ENCODE measurements around the gene PRR9. TPM values are rescaled to one million over a fixed set of nuclear protein-coding genes. Genes with fewer than 3 reads are reported as not detected.
A peak's percentile ranks its signal among the peaks of the same experiment; 100 is the strongest.
"Not testable (repeated sequence)": the region's sequence is repeated elsewhere in the genome, so short reads cannot be mapped to it uniquely, and the experiment has no call there.

The PRR9 gene, protein sequence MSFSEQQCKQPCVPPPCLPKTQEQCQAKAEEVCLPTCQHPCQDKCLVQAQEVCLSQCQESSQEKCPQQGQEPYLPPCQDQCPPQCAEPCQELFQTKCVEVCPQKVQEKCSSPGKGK
- total RNA-seq: not detected
- long read RNA-seq: 0 reads

DNA sequence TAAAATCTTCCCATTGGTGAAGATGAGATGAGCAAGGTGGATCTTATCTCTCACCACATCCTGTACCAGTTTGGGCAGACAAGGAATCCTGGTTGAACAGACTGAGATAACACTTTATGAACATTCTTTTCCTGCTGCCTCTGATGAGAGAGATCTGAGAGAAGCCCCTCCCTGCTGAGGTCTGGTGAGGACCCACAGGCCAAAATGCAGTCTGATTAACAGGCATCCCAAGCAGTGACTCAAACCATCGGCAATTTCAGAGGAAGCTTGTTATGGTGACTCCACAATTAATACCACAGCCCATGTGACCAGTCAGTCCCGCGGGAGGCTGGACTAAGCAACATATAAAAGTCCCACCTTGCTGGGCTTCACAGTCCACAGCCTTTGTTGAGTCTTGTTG, at the start of gene PRR9:
Gene PRR9, plus strand, starts transcription at position 373 of the 400 bp plus-strand sequence. CDS start 561 bp downstream, outside the sequence.
- DNase-seq: no peak
- no peak for ATAC-seq
- intact Hi-C loops (cut with DNase I, micrococcal nuclease): no loop called here

DNA sequence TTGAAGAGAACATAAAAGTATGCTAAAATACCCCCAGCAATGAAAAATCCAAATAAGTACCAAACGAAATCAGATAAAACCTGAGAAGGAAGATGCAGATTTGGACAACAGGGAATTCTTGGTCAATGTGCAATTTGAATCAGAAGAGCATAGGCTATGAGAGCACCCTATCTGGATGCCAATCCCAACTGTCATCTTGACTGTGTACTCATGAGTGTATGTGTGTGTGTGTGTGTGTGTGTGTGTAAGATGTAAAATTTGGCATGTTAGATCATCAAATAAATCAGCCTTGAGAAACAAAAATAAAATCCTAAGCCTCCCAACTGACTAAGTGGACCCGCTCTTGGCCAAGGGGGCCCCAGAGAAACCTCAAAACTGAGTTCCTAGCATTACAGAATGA, 48.7 kb upstream of the PRR9 start:
- ATAC-seq: no peak
- no peak for DNase-seq
- intact Hi-C loops (cut with DNase I, micrococcal nuclease): no loop called here

DNA sequence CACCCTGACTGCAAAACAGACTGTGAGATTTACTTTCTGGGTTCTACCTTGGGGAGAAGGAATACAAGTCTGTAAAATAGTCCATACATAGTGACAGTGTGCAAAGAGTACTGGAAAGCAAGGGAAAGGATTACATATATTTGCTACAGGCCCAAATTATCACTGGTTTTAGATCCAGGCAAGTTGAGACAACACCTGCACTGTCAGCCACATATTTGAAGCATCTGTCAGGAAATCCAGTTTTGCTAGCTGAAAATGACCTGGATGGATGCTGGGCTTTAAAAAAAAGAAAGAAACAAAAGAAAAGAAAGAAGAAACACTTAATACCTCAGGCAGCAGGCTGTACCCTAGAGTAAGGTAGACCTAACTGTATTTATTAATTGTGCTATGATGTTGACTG, 42.8 kb upstream of the PRR9 start:
- no peak for DNase-seq
- ATAC-seq: no peak
- intact Hi-C loops (cut with DNase I, micrococcal nuclease): no loop called here

DNA sequence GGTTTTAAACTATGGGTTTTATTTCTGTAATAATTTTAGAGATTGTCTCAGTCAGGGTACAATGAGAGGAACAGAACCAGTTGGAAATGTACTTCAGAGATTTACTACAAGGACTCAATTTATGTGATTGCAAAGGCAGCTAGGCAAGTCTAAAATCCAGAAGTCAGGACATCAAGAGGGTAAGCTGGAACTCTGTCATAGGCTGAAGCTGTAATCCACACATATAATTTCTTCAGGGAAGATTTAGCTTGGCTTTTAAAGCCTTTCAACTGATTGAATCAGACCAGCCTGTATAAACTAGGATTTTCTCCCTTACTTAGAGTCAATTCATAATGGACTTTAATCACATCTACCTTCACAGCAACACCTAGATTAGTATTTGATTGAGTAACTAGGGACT, 38.5 kb upstream of the PRR9 start:
- intact Hi-C loops (cut with DNase I, micrococcal nuclease): no loop called here
- DNase-seq: no peak
- ATAC-seq: no peak

DNA sequence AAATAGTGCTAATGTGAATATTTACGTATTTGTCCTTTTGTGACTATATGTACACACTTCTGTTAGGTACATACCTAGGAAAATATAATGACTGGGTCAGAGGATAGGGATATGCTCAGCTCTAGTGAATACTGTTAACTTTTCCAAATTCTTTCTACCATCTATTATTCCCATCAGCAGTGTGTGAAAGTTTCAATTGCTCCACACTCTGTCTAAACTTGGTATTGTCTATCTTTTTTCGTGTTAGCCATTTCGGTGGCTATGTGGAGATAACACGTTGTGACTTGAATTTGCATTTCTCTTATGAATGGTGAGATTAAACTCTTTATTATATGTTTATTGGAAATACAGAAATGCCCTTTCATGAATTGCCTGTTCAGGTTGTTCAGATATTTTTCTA, 36.8 kb upstream of the PRR9 start:
- intact Hi-C loops (cut with DNase I, micrococcal nuclease): no loop called here
- no peak for ATAC-seq
- DNase-seq: no peak

DNA sequence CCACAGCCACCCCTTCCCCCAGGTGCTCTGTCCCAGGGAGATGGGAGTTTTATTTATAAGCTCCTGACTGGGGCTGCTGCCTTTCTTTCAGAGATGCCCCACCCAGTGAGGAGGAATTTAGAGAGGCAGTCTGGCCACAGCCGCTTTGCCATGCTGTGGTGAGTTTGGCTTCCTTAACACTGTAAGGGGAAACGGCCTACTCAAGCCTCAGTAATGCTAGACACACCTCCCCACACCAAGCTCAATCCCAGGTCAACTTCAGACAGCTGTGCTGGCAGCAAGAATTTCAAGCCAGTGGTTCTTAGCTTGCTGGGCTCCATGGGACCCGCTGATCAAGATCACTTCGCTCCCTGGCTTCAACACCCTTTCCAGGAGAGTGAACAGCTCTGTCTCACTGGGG, 29.1 kb upstream of the PRR9 start:
- ATAC-seq; intact Hi-C loops (cut with DNase I, micrococcal nuclease); DNase-seq: not testable (repeated sequence)

DNA sequence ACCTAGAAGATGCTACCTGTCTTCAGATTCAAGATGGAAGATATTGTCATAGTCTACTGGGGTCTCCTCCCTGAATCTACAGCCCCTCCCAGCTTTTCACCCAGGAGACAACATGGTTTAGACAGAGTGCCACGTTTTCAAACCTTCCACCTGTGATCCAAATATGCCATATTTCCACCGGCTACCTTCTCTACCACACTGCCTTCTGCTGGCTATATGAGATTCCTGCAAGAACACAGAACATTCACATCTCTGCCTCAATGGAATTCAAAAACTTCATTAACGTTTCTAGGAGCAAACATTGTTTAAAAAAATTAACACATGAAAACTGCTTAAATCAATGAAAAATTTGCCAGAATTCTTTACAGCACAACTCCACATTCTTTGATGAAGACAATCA, 27.0 kb upstream of the PRR9 start:
- intact Hi-C loops (cut with DNase I, micrococcal nuclease): no loop called here
- no peak for DNase-seq
- no peak for ATAC-seq

DNA sequence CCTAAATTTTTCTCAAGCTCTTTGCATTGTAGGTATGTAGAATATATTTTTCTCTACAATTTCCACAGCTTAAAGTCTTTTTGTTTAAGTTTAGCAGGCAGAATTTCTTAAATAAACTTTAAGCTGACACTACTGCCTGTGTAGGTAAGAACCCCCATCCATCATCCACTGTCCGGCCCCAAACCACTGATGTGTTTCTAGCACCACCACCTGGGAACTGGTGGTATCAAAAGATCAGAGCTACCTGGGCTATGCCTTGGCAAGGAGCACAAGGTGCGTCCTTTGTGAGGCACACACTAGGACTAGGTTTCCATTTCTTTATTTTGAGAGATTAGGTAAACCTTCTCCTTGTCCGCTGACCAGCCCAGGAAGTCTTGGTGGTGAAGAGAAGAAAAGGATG, 24.7 kb upstream of the PRR9 start:
- intact Hi-C loops (cut with DNase I, micrococcal nuclease): no loop called here
- no peak for DNase-seq
- no peak for ATAC-seq

DNA sequence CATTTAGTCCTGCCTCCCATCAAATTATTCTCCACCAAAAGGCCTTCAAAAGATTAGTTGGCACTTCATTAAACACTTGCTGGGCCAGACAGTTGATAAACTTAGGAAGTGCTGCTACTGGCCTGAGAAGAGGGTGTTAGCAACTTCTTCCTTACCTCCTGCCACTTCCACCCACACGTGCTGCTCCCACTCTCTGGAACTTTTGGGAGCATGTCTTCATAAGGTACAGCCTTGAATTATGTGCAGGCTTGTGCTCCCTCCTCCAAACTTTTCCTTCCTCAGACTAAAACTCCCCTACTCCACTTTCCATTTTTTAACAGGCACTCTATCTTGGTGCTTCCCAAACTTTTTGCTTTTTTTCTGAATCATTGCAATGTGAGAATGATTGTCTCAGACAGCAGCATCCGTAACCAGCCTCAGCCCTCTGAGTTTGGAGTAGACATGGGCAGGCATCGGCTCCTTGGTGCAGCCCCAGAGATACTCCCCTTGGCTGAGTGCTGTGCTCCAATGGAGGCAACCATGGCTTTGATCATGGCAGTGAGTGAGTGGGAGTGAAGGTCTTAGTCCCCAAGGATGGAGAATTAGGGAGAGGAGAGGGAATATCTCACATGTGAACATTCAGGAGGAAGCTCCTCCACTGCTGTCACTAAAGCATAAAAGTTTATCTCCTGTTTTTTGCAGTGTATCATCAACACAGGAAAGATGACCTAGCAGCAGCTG, 22.9 kb upstream of the PRR9 start:
- intact Hi-C loops (cut with DNase I, micrococcal nuclease): no loop called here
- DNase-seq: no peak
- no peak for ATAC-seq

DNA sequence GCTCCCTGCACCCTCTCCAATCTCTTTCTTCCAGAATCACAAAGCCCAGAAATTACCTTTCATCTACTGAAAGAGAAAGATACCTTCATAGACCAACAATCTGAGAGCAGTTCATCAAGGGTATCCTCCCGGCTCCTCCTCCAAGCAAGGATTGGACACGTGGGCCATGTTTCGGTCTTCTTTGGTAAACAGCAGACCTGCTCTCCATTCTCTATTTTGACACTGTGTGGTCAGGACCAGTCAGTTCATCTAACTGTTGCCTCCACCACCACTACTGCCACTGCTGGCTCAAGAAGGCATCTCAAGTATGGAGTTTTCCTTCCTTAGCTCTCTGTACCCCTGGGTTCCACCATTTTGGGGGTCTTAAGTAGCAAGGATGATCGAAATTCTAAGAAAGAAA, 22.2 kb upstream of the PRR9 start:
- DNase-seq (no peak), ATAC-seq (no peak)
- intact Hi-C loops (cut with DNase I, micrococcal nuclease): no loop called here

DNA sequence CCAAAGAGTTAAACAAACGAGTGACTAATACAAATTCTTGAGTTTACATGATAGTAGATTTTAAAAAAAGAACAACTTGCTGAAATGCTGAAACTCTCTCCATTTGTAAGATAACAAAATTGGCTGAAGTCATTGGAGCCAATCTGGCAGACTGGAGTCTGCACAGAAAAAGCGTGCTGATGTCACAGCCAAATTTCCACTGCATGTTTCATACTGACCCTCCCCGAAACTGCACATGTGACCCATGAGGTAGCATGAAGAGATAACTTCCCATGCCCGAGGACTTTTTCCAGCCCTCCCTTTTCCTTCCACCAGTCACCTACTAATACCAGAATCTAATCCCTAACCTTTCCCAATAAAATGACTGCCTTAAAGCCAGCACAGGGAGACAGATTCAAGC, 15.4 kb upstream of the PRR9 start:
- ATAC-seq: no peak
- intact Hi-C loops (cut with DNase I, micrococcal nuclease): no loop called here
- DNase-seq: no peak

DNA sequence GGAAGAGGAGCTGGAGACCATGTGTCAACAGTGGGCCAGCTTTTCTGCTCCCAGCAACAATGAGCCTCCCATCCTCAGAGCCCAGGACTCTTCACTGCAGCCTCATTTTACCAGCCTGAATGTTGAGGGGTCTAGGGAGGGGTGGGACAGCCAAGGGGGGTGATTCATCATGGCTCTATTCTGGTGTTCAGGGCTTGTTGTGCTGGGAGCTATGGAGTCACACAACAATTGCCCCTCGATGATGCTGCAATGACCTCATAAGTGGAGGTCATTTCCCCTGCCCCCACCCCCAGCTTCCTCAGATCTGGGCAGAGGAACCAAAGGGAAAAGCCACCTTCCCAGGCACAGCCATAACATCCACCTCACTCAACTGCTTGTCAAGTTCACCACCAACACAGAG, 14.3 kb upstream of the PRR9 start, which contains the start of gene LELP1:
Gene LELP1, plus strand, starts transcription at position 301 of the 400 bp plus-strand sequence. CDS start 1,278 bp downstream, outside the sequence.
- intact Hi-C loops (cut with DNase I, micrococcal nuclease): no loop called here
- ATAC-seq (no peak), DNase-seq (no peak)

DNA sequence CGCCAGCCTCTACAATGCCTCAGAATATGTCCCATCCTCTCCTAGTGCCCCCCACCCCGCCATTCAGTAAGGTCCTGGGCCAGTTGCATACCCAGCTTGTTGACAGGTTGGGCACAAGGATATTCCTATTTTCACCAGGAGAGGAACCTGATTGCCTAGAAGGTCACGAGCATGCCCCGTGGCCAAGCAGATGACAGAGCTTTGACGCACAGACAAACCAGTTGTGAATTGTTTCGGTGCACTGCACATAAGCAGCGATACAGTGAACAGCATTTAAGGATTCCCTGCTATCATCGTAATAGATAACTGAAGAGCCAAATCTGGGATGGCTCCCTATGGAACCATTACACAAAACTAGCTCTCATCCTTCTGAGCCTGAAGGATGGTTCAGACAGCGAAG, 10.8 kb upstream of the PRR9 start:
- DNase-seq (no peak), ATAC-seq (no peak)
- intact Hi-C loops (cut with DNase I, micrococcal nuclease): no loop called here

DNA sequence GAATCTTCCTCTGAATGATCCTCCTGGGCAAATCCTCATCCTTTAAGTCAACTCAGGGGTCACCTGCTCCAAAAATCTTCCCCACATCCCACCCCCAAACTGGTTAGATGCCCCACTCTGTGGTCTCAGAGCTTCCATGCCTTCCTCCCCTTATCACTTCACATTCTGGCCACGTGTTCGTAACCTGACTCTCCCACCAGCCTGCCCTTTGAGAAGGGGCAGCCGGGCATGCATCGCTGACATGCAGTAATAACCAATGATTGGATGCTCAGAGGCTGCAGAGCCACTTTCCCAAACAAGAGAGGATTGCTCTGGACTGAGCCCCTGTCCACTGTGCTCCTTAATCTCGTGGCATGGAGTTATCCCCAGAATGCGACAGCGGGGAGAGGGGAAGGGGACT, 7.2 kb upstream of the PRR9 start:
- ATAC-seq: no peak
- DNase-seq: no peak
- intact Hi-C loops (cut with DNase I, micrococcal nuclease): no loop called here

DNA sequence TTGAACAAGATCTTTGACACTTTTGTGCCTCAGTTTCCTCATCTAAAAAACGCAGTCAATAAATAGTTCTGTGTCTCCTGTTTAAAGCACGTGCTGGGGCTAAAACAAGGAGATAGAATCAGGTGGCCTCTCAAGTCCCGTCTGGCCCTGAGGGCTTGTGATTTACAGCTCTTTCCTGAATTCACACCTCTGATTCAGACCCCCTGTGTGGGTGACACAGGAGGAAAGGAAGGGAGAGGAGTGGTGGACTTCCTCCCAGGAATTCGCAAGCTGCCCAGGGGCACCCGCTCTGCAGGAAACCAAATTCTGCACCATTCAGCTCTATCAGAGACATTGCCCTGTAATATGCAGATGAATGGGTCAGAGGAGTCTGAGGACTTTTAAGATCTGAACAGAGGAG, 5.2 kb upstream of the PRR9 start:
- no peak for ATAC-seq
- intact Hi-C loops (cut with DNase I, micrococcal nuclease): no loop called here

DNA sequence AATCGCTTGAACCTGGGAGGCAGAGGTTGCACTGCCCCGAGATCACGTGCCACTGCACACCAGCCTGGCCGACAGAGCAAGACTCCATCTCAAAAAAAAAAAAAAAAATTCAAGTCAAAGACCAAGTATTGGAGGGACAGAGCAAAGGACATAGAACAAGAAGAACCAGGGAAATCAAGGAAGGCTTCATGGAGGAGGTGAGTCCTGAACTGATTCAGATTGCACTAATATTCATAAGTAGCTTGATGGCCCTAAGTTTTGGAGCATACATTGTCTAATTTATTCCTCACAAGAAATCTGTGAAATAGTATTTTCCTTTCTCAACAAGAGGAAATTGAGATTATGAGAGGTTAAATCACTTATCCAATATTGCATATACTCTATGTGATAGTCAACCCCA, 3.9 kb upstream of the PRR9 start:
- DNase-seq (no peak), ATAC-seq (no peak)
- intact Hi-C loops (cut with DNase I, micrococcal nuclease): no loop called here

More for the DNA sequence above, 5.2 kb upstream of the PRR9 start:
- no peak for DNase-seq

DNA sequence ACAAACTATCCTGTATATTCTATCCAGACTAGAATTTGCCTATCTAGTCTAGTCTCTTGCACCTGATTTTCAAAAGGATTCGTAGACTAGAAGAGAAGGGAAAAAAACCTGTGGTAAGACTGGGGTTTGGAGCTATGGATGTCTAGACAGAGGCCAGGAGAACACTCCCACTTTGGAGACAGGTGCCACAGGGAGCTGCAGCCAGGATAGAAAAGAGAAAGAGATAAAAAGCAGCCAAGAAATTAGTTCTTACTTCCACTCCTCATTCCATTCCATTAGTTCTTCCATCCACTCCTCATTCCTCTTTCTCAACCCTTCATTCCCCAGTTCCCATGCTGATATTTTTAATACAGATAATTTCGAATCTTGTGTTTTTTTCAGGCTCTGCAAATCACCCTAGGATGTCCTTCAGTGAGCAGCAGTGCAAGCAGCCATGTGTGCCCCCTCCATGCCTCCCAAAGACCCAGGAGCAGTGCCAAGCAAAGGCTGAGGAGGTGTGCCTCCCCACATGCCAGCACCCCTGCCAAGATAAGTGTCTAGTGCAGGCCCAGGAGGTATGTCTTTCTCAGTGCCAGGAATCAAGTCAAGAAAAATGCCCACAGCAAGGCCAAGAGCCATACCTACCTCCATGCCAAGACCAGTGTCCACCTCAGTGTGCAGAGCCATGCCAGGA, 496 bp downstream of the PRR9 start:
- no peak for ATAC-seq
- no peak for DNase-seq
- intact Hi-C loops (cut with DNase I, micrococcal nuclease): no loop called here

DNA sequence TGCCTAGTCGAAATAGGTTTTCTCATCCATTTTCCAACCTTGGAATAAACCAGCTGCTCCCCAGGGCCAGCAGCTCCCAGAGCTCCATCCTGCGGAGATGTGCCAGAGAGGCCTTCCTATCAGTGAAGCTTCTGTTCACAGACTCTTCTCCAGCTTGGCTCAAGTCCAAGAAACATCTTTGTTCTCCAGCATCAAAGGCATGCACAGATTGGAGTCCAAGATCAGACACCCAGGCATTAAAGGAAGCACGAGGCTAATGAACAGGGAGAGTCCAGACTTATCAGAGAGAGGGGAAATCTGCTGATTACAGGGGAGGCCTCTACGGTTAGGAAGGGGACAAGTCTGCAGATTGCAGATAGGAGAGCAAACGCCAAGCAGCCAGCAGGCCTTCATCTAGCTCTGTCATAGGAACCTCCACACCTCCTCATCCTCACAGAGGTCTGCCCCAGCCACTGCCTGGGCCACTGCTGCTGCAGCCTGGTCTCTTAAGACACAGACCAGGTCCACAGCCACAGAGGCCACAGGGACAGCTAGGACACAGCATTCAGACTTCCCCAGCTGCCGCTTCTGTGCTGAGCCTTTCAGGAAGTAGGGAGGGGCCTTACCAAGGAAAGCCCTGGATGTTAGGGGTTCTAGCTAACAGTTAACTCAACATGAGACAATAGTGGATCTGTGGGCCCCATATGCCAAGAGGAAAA, 3.4 kb downstream of the PRR9 start:
- DNase-seq: no peak

DNA sequence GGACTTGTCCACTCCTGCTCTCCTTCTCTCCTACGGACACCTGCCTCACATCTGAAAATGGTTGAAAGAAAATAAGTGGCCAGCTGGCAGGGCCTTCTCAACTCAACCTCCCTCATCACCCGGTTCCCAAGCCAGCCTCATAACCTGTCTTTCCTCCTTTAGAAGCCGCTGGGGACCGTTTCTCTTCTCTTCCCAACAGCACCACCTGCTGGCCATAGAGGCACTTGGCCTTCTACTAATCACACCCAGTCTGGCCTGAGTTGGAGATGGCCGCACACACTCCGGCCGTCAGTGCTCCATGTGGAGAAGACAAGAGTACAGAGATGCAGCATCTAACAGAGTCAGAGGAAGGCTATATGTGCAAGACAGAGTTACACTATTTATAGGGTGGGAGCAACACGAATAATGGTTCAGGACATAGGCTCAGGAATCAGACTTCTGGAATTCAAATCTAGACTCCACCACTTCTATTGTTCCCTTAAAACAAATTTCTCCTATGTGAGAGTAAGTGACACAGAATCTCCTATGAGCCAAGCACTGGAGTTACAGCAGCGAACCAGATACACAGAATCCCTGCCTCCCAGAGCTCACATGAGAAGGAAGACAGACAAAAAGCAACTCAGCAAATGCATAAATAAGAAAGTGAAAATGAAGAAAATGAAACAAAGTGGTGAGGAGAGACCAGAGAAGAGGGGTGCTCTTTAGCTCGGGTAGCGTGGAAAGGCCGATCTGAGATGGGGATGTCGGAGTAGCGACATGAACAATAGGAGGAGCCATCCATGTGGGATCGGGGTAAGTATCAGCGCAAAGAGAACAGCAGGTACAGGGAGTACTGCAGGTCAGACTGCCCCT, 5.9 kb downstream of the PRR9 start:
- intact Hi-C loops (cut with DNase I, micrococcal nuclease): loop anchor here in 1 of 2 donors (10.0 kb wide), 1 partner anchor 358 kb away; no protein-coding TSS in a partner anchor
- peak; percentile 47 to 77 for DNase-seq
- ATAC-seq: peak; percentile 92

More for the DNA sequence above, 3.4 kb downstream of the PRR9 start:
- no peak for ATAC-seq
- intact Hi-C loops (cut with DNase I, micrococcal nuclease): loop anchor here in 1 of 2 donors (10.0 kb wide), 1 partner anchor 356 kb away; no protein-coding TSS in a partner anchor

Data from left colon (tissue), 2 donors.